Measurements from ENCODE around the gene IQCE.
"Not testable (repeated sequence)": the region's sequence is repeated elsewhere in the genome, so short reads cannot be mapped to it uniquely, and the experiment has no call there.

IQCE gene

GRCh38 chr7:2553831-2554581, 4.8 kb upstream of the IQCE start:
- no peak for DNase-seq (ENCODE audit: low read depth)

GRCh38 chr7:2554661-2555111, 4.1 kb upstream of the IQCE start:
- DNase-seq (ENCODE audit: low read depth), result no peak

GRCh38 chr7:2555121-2556052, 3.4 kb upstream of the IQCE start, which contains the start of gene BRAT1:
Gene BRAT1, minus strand, starts transcription at chr7:2555524. Its CDS starts 1,093 bp downstream, at chr7:2554431.
- DNase-seq (ENCODE audit: low read depth), result peak; percentile 83

- DNase-seq (ENCODE audit: low read depth), result no peak
Observed at GRCh38 chr7:2559283-2559950, 638 bp downstream of the IQCE start.

- DNase-seq (ENCODE audit: low read depth), result not testable (repeated sequence)
Observed at GRCh38 chr7:2563955-2564354, 5.2 kb downstream of the IQCE start.

GRCh38 chr7:2564970-2565540, 6.3 kb downstream of the IQCE start:
- no peak for DNase-seq (ENCODE audit: low read depth)

GRCh38 chr7:2566348-2566889, 7.6 kb downstream of the IQCE start:
- DNase-seq (ENCODE audit: low read depth), result no peak

- DNase-seq (ENCODE audit: low read depth), result no peak
Observed at GRCh38 chr7:2566890-2567678, 8.3 kb downstream of the IQCE start.

GRCh38 chr7:2567679-2568278, 9.0 kb downstream of the IQCE start:
- DNase-seq (ENCODE audit: low read depth), result peak; percentile 20

- DNase-seq (ENCODE audit: low read depth), result no peak
Observed at GRCh38 chr7:2568521-2569223, 9.9 kb downstream of the IQCE start.

- no peak for DNase-seq (ENCODE audit: low read depth)
Observed at GRCh38 chr7:2569421-2569820, 10.6 kb downstream of the IQCE start.

- DNase-seq (ENCODE audit: low read depth), result no peak
Observed at GRCh38 chr7:2570021-2570420, 11.2 kb downstream of the IQCE start.

GRCh38 chr7:2571409-2571808, 12.6 kb downstream of the IQCE start:
- DNase-seq (ENCODE audit: low read depth), result no peak

- no peak for DNase-seq (ENCODE audit: low read depth)
Observed at GRCh38 chr7:2572101-2572842, 13.5 kb downstream of the IQCE start.

- no peak for DNase-seq (ENCODE audit: low read depth)
Observed at GRCh38 chr7:2573761-2574160, 15.0 kb downstream of the IQCE start.

- no peak for DNase-seq (ENCODE audit: low read depth)
Observed at GRCh38 chr7:2575046-2575732, 16.4 kb downstream of the IQCE start.

GRCh38 chr7:2575733-2576340, 17.1 kb downstream of the IQCE start:
- no peak for DNase-seq (ENCODE audit: low read depth)

All from fibroblast of the conjunctiva (primary cell).